Fibroblast of upper back skin (primary cell): ENCODE measurements around the gene GJB3.
"Not testable (repeated sequence)": the region's sequence is repeated elsewhere in the genome, so short reads cannot be mapped to it uniquely, and the experiment has no call there.

Source experiments
- DNase-seq: peaks from one replicate; pipeline ENCODE4 v3.0.0-alpha.2; 2013

The GJB3 gene

GRCh38 chr1:34781071-34781843 lies at the start of gene GJB3:
Gene GJB3, plus strand, starts transcription at chr1:34781214. Its CDS starts 3,549 bp downstream, at chr1:34784763.
- DNase-seq, result no peak

DNA sequence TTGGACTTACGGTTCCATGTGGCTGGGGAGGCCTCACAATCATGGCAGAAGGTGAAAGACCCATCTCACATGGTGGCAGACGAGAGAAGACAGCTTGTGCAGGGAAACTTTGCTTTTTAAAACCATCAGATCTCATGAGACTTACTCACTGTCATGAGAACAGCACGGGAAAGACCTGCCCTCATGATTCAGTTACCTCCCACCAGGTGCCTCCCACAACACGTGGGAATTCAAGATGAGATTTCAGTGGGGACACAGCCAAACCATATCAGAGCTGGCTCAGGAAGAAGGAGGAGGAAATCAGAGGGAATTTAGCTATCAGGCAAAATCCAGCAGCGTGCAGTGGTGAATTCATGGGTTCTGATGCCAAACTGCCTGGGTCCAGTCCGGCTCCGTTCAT lies 48.2 kb upstream of the GJB3 start:
- not testable (repeated sequence) for DNase-seq

- no peak for DNase-seq
These were observed 44.3 kb upstream of the GJB3 start for GRCh38 chr1:34736692-34737091.

GRCh38 chr1:34737236-34737635 lies 43.8 kb upstream of the GJB3 start:
- DNase-seq, result not testable (repeated sequence)

GRCh38 chr1:34739613-34740012 lies 41.4 kb upstream of the GJB3 start:
- DNase-seq, result no peak

GRCh38 chr1:34740161-34740868 lies 40.7 kb upstream of the GJB3 start:
- DNase-seq, result peak; percentile 2

DNA sequence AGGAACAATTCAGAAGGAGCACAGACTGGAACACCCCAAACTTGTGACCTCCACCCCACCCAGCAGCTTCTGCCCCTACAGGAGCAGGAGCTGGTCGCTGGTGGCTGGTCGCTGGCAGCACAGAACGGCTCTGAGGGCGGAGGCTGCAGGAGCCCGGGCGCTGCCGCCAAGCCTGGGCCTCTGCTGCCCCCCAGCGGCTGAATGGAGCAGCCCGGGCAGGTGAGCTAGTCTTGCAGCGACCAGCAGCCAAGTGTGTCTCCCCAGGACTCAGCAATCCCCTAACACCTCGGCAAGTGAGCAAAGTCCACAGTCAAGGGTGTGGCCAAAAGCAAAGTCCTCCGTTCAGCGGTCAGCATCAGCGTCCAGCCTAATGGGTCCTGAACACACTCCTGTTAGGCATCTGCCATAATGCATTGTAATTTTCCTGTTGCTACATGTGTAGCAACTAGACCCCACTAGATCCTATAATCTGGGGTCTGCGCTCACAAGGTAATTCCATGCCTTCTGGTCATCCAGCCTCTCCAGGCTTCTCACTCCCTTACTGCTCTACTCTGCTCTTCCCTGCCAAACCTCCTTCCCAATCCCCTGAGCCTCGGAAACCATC lies 38.2 kb upstream of the GJB3 start:
- DNase-seq, result peak; percentile 50

- peak; percentile 4 for DNase-seq
These were observed 37.2 kb upstream of the GJB3 start for GRCh38 chr1:34743775-34744174.

GRCh38 chr1:34744851-34745250 lies 36.2 kb upstream of the GJB3 start:
- no peak for DNase-seq

GRCh38 chr1:34745666-34746065 lies 35.3 kb upstream of the GJB3 start:
- no peak for DNase-seq

DNA sequence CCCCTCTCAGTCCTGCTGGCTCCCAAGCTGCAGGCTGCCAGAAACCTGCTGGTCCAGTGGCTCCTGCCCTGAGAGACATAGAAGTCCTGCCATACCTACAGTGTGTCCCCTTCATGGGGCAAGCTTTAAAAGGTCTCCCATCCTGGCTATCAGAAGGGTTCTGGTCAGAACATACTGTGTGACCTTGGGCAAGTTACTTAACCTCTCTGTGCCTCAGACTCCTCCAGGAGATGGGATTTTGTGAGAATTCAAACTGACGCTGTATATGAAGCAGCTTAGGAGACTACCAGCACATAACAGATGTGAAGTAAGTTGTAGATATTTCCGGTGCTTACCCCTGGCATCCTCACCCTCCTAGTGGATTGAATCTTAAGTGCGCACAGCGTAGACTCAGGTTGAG lies 34.9 kb upstream of the GJB3 start:
- no peak for DNase-seq

GRCh38 chr1:34746785-34747637 lies 34.0 kb upstream of the GJB3 start:
- DNase-seq, result no peak

GRCh38 chr1:34747638-34747941 lies 33.4 kb upstream of the GJB3 start:
- no peak for DNase-seq

- DNase-seq, result no peak
These were observed 31.0 kb upstream of the GJB3 start for GRCh38 chr1:34749992-34750391.

DNA sequence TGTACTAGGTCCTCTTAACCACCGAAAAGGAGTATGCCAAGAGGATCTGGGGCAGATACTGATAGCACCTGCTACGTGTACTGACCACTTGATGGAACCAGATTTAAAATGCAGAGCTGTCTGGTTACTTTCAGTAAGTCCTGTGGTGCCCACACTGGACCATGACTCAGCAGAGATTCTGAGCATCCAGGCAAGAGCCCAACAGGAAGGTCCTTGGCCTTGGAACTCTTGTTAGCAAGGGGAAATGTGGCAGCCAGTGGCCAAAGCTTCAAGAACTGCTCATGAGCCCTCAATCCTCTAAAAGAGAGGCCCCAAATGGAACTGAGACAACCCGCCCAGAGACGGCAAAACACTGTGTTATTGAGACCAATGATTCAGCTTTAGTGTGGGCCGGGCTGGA lies 30.4 kb upstream of the GJB3 start:
- no peak for DNase-seq

GRCh38 chr1:34753163-34753562 lies 27.9 kb upstream of the GJB3 start:
- no peak for DNase-seq

GRCh38 chr1:34754964-34755637 lies 25.9 kb upstream of the GJB3 start, which contains the start of gene GJB5:
Gene GJB5, plus strand, starts transcription at chr1:34755047. Its CDS starts 2,284 bp downstream, at chr1:34757331.
- DNase-seq, result no peak

- no peak for DNase-seq
These were observed 25.1 kb upstream of the GJB3 start for GRCh38 chr1:34755961-34756360.

DNA sequence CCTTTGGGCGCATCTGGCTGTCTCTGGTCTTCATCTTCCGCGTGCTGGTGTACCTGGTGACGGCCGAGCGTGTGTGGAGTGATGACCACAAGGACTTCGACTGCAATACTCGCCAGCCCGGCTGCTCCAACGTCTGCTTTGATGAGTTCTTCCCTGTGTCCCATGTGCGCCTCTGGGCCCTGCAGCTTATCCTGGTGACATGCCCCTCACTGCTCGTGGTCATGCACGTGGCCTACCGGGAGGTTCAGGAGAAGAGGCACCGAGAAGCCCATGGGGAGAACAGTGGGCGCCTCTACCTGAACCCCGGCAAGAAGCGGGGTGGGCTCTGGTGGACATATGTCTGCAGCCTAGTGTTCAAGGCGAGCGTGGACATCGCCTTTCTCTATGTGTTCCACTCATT lies 23.6 kb upstream of the GJB3 start:
- no peak for DNase-seq

DNA sequence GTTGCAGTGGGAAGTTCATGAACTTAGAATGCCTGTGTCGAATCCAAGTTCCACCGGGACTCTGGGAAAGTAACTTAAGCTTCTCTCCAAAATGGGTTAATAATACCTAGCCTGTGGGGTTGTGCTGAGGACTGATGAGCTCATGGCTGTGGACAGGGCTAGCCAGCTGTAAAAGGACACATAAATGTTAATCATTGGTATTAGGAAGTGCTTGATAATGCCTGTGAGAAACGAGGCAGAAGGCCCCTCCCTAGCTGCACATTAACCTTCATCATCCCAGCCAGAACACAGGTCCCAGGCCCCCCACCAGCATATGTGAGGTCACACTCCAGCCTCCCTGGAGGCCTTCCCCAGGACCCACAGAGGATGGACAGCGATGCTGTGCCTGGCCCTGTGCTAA lies 22.3 kb upstream of the GJB3 start:
- DNase-seq, result no peak

GRCh38 chr1:34759503-34760357 lies 21.3 kb upstream of the GJB3 start, which contains the start of gene GJB4:
Gene GJB4, plus strand, starts transcription at chr1:34759740. Its CDS starts 1,515 bp downstream, at chr1:34761255.
- DNase-seq, result no peak
